Astrocyte (in vitro differentiated cells and primary cell): ENCODE measurements around the gene CDH1. TPM values are rescaled to one million over a fixed set of nuclear protein-coding genes. Genes with fewer than 3 reads are reported as not detected.
A peak's percentile ranks its signal among the peaks of the same experiment; 100 is the strongest.

Experiments
- DNase-seq: peaks from one replicate; pipeline ENCODE4 v3.0.0-alpha.2; 2010; ENCODE audit warnings: low read depth
- FAIRE-seq: peaks from 2 replicates; lab custom pipeline; 2011; peaks lifted over from hg19 to GRCh38; lab: Jason Lieb, UNC
- H2AFZ ChIP-seq: 2 replicates; pipeline ENCODE4 v1.6.0; 2012; ENCODE audit warnings: low read depth, low read length, inconsistent platforms
- H3K27ac ChIP-seq: 2 replicates; pipeline ENCODE4 v1.5.1; 2011; ENCODE audit warnings: low read depth, low read length, inconsistent platforms
- H3K27me3 ChIP-seq: 2 replicates; pipeline ENCODE4 v1.6.0; 2011; ENCODE audit warnings: low read length, inconsistent platforms; ENCODE audit not compliant: insufficient read depth
- H3K36me3 ChIP-seq: 2 replicates; pipeline ENCODE4 v1.5.1; 2011; ENCODE audit warnings: low read length, inconsistent platforms; ENCODE audit not compliant: insufficient read depth
- H3K4me1 ChIP-seq: 2 replicates; pipeline ENCODE4 v1.5.1; 2011; ENCODE audit warnings: low read length, inconsistent platforms; ENCODE audit not compliant: insufficient read depth
- H3K4me2 ChIP-seq: 2 replicates; pipeline ENCODE4 v1.6.0; 2012; ENCODE audit warnings: low read length, inconsistent platforms
- H3K4me3 ChIP-seq: 2 replicates; pipeline ENCODE4 v1.5.1; 2011; ENCODE audit warnings: low read depth, mild to moderate bottlenecking, low read length, inconsistent platforms; ENCODE audit not compliant: insufficient read depth
- H3K79me2 ChIP-seq: 2 replicates; pipeline ENCODE4 v1.6.0; 2012; ENCODE audit warnings: mild to moderate bottlenecking, low read length, inconsistent platforms; ENCODE audit not compliant: insufficient read depth
- H3K9ac ChIP-seq: 2 replicates; pipeline ENCODE4 v1.6.0; 2012; ENCODE audit warnings: mild to moderate bottlenecking, low read length, inconsistent platforms
- H3K9me3 ChIP-seq: 2 replicates; pipeline ENCODE4 v1.5.1; 2012; ENCODE audit warnings: low read depth, mild to moderate bottlenecking, low read length, inconsistent platforms; ENCODE audit not compliant: insufficient read depth
- H4K20me1 ChIP-seq: 2 replicates; pipeline ENCODE4 v1.6.0; 2012; ENCODE audit warnings: low read length, inconsistent platforms; ENCODE audit not compliant: insufficient read depth
- H3K27ac Mint-ChIP-seq: one replicate; pipeline ENCODE4 v1.8.0; 2021; ENCODE audit warnings: mild to moderate bottlenecking, mixed read lengths; ENCODE audit not compliant: unreplicated experiment
- H3K27me3 Mint-ChIP-seq: one replicate; pipeline ENCODE4 v1.8.0; 2021; ENCODE audit warnings: low read depth, mixed read lengths; ENCODE audit not compliant: unreplicated experiment
- H3K36me3 Mint-ChIP-seq: one replicate; pipeline ENCODE4 v1.8.0; 2021; ENCODE audit warnings: low read depth, mixed read lengths; ENCODE audit not compliant: unreplicated experiment
- H3K4me1 Mint-ChIP-seq: one replicate; pipeline ENCODE4 v1.8.0; 2021; ENCODE audit warnings: low read depth, mixed read lengths; ENCODE audit not compliant: unreplicated experiment
- H3K4me3 Mint-ChIP-seq: one replicate; pipeline ENCODE4 v1.8.0; 2021; ENCODE audit warnings: mild to moderate bottlenecking, moderate library complexity, mixed read lengths; ENCODE audit not compliant: unreplicated experiment
- H3K9me3 Mint-ChIP-seq: one replicate; pipeline ENCODE4 v1.8.0; 2021; ENCODE audit warnings: mild to moderate bottlenecking, mixed read lengths; ENCODE audit not compliant: unreplicated experiment
- CTCF ChIP-seq: IDR thresholded peaks from 2 replicates; pipeline ENCODE4 v1.5.1; 2011; ENCODE audit warnings: low read depth, mild to moderate bottlenecking, inconsistent platforms, low read length, moderate library complexity; ENCODE audit not compliant: insufficient read depth
- EZH2 ChIP-seq: IDR thresholded peaks from 2 replicates; pipeline ENCODE4 v1.6.1; 2012; ENCODE audit warnings: mild to moderate bottlenecking, low read length, inconsistent platforms; ENCODE audit not compliant: insufficient read depth
- total RNA-seq: library from RNA; stranded (reverse); gene quantifications from 2 replicates; pipeline ENCODE4 v1.2.1, GENCODE V29; 2021

CDH1 gene
- total RNA-seq, 1 donor from 2014 or later: 23.8 TPM

GRCh38 chr16:68802190-68802589 lies 65.1 kb downstream of the CDH1 start:
- FAIRE-seq: peak; percentile 81
- H3K27ac Mint-ChIP-seq: no peak overlapping the region

DNA sequence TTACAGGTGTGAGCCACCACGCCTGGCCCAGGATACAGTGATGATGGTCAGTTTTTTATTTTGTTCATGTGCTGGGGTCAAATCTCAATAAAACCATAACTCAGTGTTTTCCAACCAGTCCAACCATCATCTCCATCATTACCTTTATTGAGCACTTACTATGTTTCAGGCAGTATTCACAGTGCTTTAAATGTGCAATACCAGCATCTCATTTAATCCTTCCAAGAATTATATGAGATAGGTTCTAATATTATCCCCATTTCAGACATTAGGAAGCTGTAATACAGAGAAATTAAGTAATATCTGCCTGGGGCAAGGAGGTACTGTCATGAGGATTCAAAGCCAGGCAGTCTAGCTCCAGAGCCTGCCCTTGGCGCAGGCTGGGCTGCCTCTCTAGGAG lies 69.3 kb downstream of the CDH1 start:
- Histone ChIP-seq H3K4me2 (no peak overlapping the region), H3K4me3 (no peak overlapping the region), H3K27ac (no peak overlapping the region), H3K27me3 (no peaks in the 10 kb centered on the region), H4K20me1 (no peaks in the 10 kb centered on the region), H2AFZ (no peak overlapping the region), H3K36me3 (no peaks in the 10 kb centered on the region), H3K9me3 (no peaks in the 10 kb centered on the region), H3K9ac (no peak overlapping the region), H3K4me1 (peaks cover 7% of the 10 kb centered on the region), H3K79me2 (no peaks in the 10 kb centered on the region)
- Mint-ChIP-seq H3K4me3 (no peak overlapping the region), H3K36me3 (peaks cover 3% of the 10 kb centered on the region), H3K4me1 (peaks cover 4% of the 10 kb centered on the region), H3K9me3 (no peaks in the 10 kb centered on the region), H3K27me3 (no peaks in the 10 kb centered on the region), H3K27ac (no peak overlapping the region)
- no peak for DNase-seq
- TF ChIP-seq EZH2: no peak
- TF ChIP-seq CTCF: no peak
- no peak for FAIRE-seq

More at GRCh38 chr16:68802190-68802589, 65.1 kb downstream of the CDH1 start:
- H3K9me3 ChIP-seq: no peaks in the 10 kb centered on the region
- Mint-ChIP-seq H3K36me3 (peaks cover 3% of the 10 kb centered on the region), H3K27me3 (no peaks in the 10 kb centered on the region), H3K9me3 (no peaks in the 10 kb centered on the region), H3K4me3 (no peak overlapping the region), H3K4me1 (peaks cover 3% of the 10 kb centered on the region)
- peak overlapping the region; percentile 86 for H3K27ac ChIP-seq
- DNase-seq: peak; percentile 99
- peak overlapping the region; percentile 71 for H3K9ac ChIP-seq
- no peak overlapping the region for H2AFZ ChIP-seq
- H4K20me1 ChIP-seq: no peaks in the 10 kb centered on the region
- H3K4me2 ChIP-seq: peak overlapping the region; percentile 60
- no peaks in the 10 kb centered on the region for H3K36me3 ChIP-seq
- no peaks in the 10 kb centered on the region for H3K79me2 ChIP-seq
- H3K4me3 ChIP-seq: no peak overlapping the region
- H3K4me1 ChIP-seq: peaks cover 17% of the 10 kb centered on the region
- H3K27me3 ChIP-seq: no peaks in the 10 kb centered on the region
- no peak for TF ChIP-seq EZH2
- TF ChIP-seq CTCF: no peak

- H4K20me1 ChIP-seq: no peaks in the 10 kb centered on the region
- no peak for FAIRE-seq
- Mint-ChIP-seq H3K4me1 (peaks cover 7% of the 10 kb centered on the region), H3K4me3 (no peak overlapping the region), H3K27me3 (no peaks in the 10 kb centered on the region), H3K27ac (no peak overlapping the region), H3K9me3 (no peaks in the 10 kb centered on the region), H3K36me3 (peaks cover 2% of the 10 kb centered on the region)
- H3K4me3 ChIP-seq: no peak overlapping the region
- no peak overlapping the region for H2AFZ ChIP-seq
- no peaks in the 10 kb centered on the region for H3K79me2 ChIP-seq
- no peak overlapping the region for H3K9ac ChIP-seq
- TF ChIP-seq EZH2: no peak
- TF ChIP-seq CTCF: no peak
- no peak for DNase-seq
- H3K36me3 ChIP-seq: no peaks in the 10 kb centered on the region
- no peak overlapping the region for H3K4me2 ChIP-seq
- H3K27ac ChIP-seq: no peak overlapping the region
- peaks cover 1% of the 10 kb centered on the region for H3K4me1 ChIP-seq
- H3K9me3 ChIP-seq: no peaks in the 10 kb centered on the region
- H3K27me3 ChIP-seq: no peaks in the 10 kb centered on the region
Measured at GRCh38 chr16:68806981-68807380, 69.9 kb downstream of the CDH1 start.
